ENCODE data around the gene STAM.

The STAM gene

GRCh38 chr10:17682236-17682946 lies 38.4 kb downstream of the STAM start:
- H3K4me3 ChIP-seq (ENCODE audit: low read length, poor library complexity, severe bottlenecking): no peak overlapping the region
- no peak for TF ChIP-seq EZH2phosphoT487 (IDR thresholded peaks at IDR 0.05; ENCODE audit: borderline replicate concordance)
- no peak for TF ChIP-seq CTCF (conservative IDR thresholded peaks at IDR 0.05; ENCODE audit: low read length)
- peak overlapping the region; percentile 11 for H3K4me2 ChIP-seq (ENCODE audit: low read depth, low read length, poor library complexity, severe bottlenecking)
- no peak overlapping the region for H2AFZ ChIP-seq (ENCODE audit: low read length)
- H3K79me2 ChIP-seq (ENCODE audit: insufficient read depth, low read length): peaks cover 100% of the 10 kb centered on the region
- H3K9ac ChIP-seq (ENCODE audit: low read depth, low read length, poor library complexity, severe bottlenecking): no peak overlapping the region
- peaks cover 26% of the 10 kb centered on the region for H3K36me3 ChIP-seq (ENCODE audit: insufficient read depth, low read length)
- H4K20me1 ChIP-seq (ENCODE audit: insufficient read depth, low read length, poor library complexity, severe bottlenecking): peaks cover 34% of the 10 kb centered on the region
- H3K9me2 ChIP-seq (replicated peaks; ENCODE audit: low read depth, low read length): no peaks in the 10 kb centered on the region
- H3K4me1 ChIP-seq (ENCODE audit: insufficient read depth, low read length, poor library complexity, severe bottlenecking): peaks cover 21% of the 10 kb centered on the region
- no peaks in the 10 kb centered on the region for H3F3A ChIP-seq (ENCODE audit: low read depth)
- no peaks in the 10 kb centered on the region for H3K9me3 ChIP-seq (ENCODE audit: insufficient read depth, low read depth, low read length)
- no peaks in the 10 kb centered on the region for H3K27me3 ChIP-seq (ENCODE audit: insufficient read depth, low read length, poor library complexity, severe bottlenecking)

- H4K20me1 ChIP-seq (ENCODE audit: insufficient read depth, low read length, poor library complexity, severe bottlenecking): peaks cover 31% of the 10 kb centered on the region
- no peak overlapping the region for H2AFZ ChIP-seq (ENCODE audit: low read length)
- no peaks in the 10 kb centered on the region for H3K27me3 ChIP-seq (ENCODE audit: insufficient read depth, low read length, poor library complexity, severe bottlenecking)
- peaks cover 100% of the 10 kb centered on the region for H3K79me2 ChIP-seq (ENCODE audit: insufficient read depth, low read length)
- no peak for TF ChIP-seq EZH2phosphoT487 (IDR thresholded peaks at IDR 0.05; ENCODE audit: borderline replicate concordance)
- no peak for TF ChIP-seq CTCF (conservative IDR thresholded peaks at IDR 0.05; ENCODE audit: low read length)
- H3K9ac ChIP-seq (ENCODE audit: low read depth, low read length, poor library complexity, severe bottlenecking): no peak overlapping the region
- peaks cover 21% of the 10 kb centered on the region for H3K4me1 ChIP-seq (ENCODE audit: insufficient read depth, low read length, poor library complexity, severe bottlenecking)
- H3K4me3 ChIP-seq (ENCODE audit: low read length, poor library complexity, severe bottlenecking): no peak overlapping the region
- no peaks in the 10 kb centered on the region for H3K9me2 ChIP-seq (replicated peaks; ENCODE audit: low read depth, low read length)
- peaks cover 36% of the 10 kb centered on the region for H3K36me3 ChIP-seq (ENCODE audit: insufficient read depth, low read length)
- H3K4me2 ChIP-seq (ENCODE audit: low read depth, low read length, poor library complexity, severe bottlenecking): peak overlapping the region; percentile 15
- no peaks in the 10 kb centered on the region for H3K9me3 ChIP-seq (ENCODE audit: insufficient read depth, low read depth, low read length)
- H3F3A ChIP-seq (ENCODE audit: low read depth): no peaks in the 10 kb centered on the region
These were observed 39.6 kb downstream of the STAM start for GRCh38 chr10:17683541-17683940.

- H3K4me3 ChIP-seq (ENCODE audit: low read length, poor library complexity, severe bottlenecking): no peak overlapping the region
- H2AFZ ChIP-seq (ENCODE audit: low read length): no peak overlapping the region
- peaks cover 25% of the 10 kb centered on the region for H4K20me1 ChIP-seq (ENCODE audit: insufficient read depth, low read length, poor library complexity, severe bottlenecking)
- no peaks in the 10 kb centered on the region for H3K27me3 ChIP-seq (ENCODE audit: insufficient read depth, low read length, poor library complexity, severe bottlenecking)
- peak overlapping the region; percentile 1 for H3K9ac ChIP-seq (ENCODE audit: low read depth, low read length, poor library complexity, severe bottlenecking)
- TF ChIP-seq EZH2phosphoT487 (IDR thresholded peaks at IDR 0.05; ENCODE audit: borderline replicate concordance) (no peak), CTCF (conservative IDR thresholded peaks at IDR 0.05; ENCODE audit: low read length) (no peak)
- no peaks in the 10 kb centered on the region for H3K9me2 ChIP-seq (replicated peaks; ENCODE audit: low read depth, low read length)
- H3K79me2 ChIP-seq (ENCODE audit: insufficient read depth, low read length): peaks cover 98% of the 10 kb centered on the region
- H3K4me1 ChIP-seq (ENCODE audit: insufficient read depth, low read length, poor library complexity, severe bottlenecking): peaks cover 21% of the 10 kb centered on the region
- H3F3A ChIP-seq (ENCODE audit: low read depth): no peaks in the 10 kb centered on the region
- H3K36me3 ChIP-seq (ENCODE audit: insufficient read depth, low read length): peaks cover 37% of the 10 kb centered on the region; the same call in 1 of the 2 replicates
- H3K4me2 ChIP-seq (ENCODE audit: low read depth, low read length, poor library complexity, severe bottlenecking): peak overlapping the region; percentile 15
- no peaks in the 10 kb centered on the region for H3K9me3 ChIP-seq (ENCODE audit: insufficient read depth, low read depth, low read length)
These were observed 40.6 kb downstream of the STAM start for GRCh38 chr10:17684537-17684936.

Measured in Loucy (cell line).